ENCODE data around the gene FGD1. TPM values are rescaled to one million over a fixed set of nuclear protein-coding genes. Genes with fewer than 3 reads are reported as not detected.

The FGD1 gene
- total RNA-seq, 3 donors from 2014 or later (not counting 1 experiment from before 2014, with no cell fraction given), result 0.07 TPM; not detected in 2

GRCh38 chrX:54411732-54412131 lies 84.3 kb downstream of the FGD1 start:
- ATAC-seq, result no peak
- no peaks in the 10 kb centered on the region for H3K9me3 ChIP-seq (ENCODE audit: control insufficient read depth, insufficient read depth, low read length)
- H3K4me3 ChIP-seq (ENCODE audit: low read length), result no peak overlapping the region
- H3K36me3 Mint-ChIP-seq, result no peaks in the 10 kb centered on the region
- H3K36me3 ChIP-seq (ENCODE audit: control insufficient read depth, insufficient read depth, low read length), result no peaks in the 10 kb centered on the region
- peaks cover 15% of the 10 kb centered on the region for H3K4me1 ChIP-seq (ENCODE audit: control insufficient read depth, insufficient read depth, low read length)
- no peak for TF ChIP-seq CTCF (IDR thresholded peaks at IDR 0.05)
- H3K4me1 Mint-ChIP-seq, result peaks cover 9 to 19% of the 10 kb centered on the region in 2 donors
- H3K9me3 Mint-ChIP-seq, result no peaks in the 10 kb centered on the region
- H3K27ac Mint-ChIP-seq, result no peak overlapping the region
- WGBS (ENCODE audit: insufficient coverage), result no CpG with 5 or more reads among the region's 1 CpG
- no peak for DNase-seq
- intact Hi-C loops (cut with micrococcal nuclease), result no loop called here
- H3K27me3 ChIP-seq (ENCODE audit: control insufficient read depth, insufficient read depth, low read length), result peaks cover 21% of the 10 kb centered on the region
- peaks cover 19 to 27% of the 10 kb centered on the region in 2 donors for H3K27me3 Mint-ChIP-seq (ENCODE audit: low read depth in 2 of 2)
- H3K4me3 Mint-ChIP-seq, result no peak overlapping the region
- H3K27ac ChIP-seq (ENCODE audit: low read length), result no peak overlapping the region

DNA sequence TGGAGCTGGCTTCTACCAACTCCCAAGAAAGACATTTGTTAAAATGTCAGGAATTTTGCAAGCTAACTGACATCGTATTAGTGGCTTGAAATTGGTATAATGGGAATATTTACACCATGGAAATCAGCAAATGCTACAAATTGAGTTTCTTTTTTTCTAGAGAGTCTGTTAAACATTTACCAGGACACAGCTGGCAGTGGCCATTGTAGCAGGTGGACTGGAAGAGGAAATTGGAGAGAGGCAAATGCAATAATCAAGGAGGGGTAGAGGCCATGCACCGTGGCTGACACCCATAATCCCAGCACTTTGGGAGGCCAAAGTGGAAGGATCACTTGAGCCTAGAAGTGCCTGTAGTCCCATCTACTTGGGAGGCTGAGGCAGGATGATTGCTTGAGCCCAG lies 88.8 kb downstream of the FGD1 start:
- no peak for TF ChIP-seq CTCF (IDR thresholded peaks at IDR 0.05)
- Histone ChIP-seq H3K36me3 (ENCODE audit: control insufficient read depth, insufficient read depth, low read length) (no peaks in the 10 kb centered on the region), H3K27me3 (ENCODE audit: control insufficient read depth, insufficient read depth, low read length) (peaks cover 13% of the 10 kb centered on the region), H3K4me1 (ENCODE audit: control insufficient read depth, insufficient read depth, low read length) (peaks cover 11% of the 10 kb centered on the region), H3K27ac (ENCODE audit: low read length) (no peak overlapping the region), H3K9me3 (ENCODE audit: control insufficient read depth, insufficient read depth, low read length) (no peaks in the 10 kb centered on the region), H3K4me3 (ENCODE audit: low read length) (no peak overlapping the region)
- intact Hi-C loops (cut with micrococcal nuclease), result no loop called here
- Mint-ChIP-seq H3K4me3 (no peak overlapping the region), H3K36me3 (no peaks in the 10 kb centered on the region), H3K9me3 (no peaks in the 10 kb centered on the region), H3K27me3 (ENCODE audit: low read depth in 2 of 2) (peaks cover 21 to 38% of the 10 kb centered on the region in 2 donors), H3K4me1 (peaks cover 4 to 15% of the 10 kb centered on the region in 2 donors), H3K27ac (no peak overlapping the region)
- ATAC-seq, result no peak
- no peak for DNase-seq
- WGBS (ENCODE audit: insufficient coverage), result 91% methylated on average over 2 of the region's 2 CpGs

- Mint-ChIP-seq H3K9me3 (no peaks in the 10 kb centered on the region), H3K4me3 (no peak overlapping the region)
These were observed 98.9 kb downstream of the FGD1 start for GRCh38 chrX:54397113-54397512.

More at GRCh38 chrX:54397113-54397512, 98.9 kb downstream of the FGD1 start:
- DNase-seq (no peak), ATAC-seq (no peak)
- no peak for TF ChIP-seq CTCF (IDR thresholded peaks at IDR 0.05)
- H3K27me3 Mint-ChIP-seq (ENCODE audit: low read depth in 2 of 2), result peaks cover 8 to 9% of the 10 kb centered on the region in 2 donors
- H3K4me3 ChIP-seq (ENCODE audit: low read length), result no peak overlapping the region
- no peak overlapping the region for H3K27ac Mint-ChIP-seq
- intact Hi-C loops (cut with micrococcal nuclease), result no loop called here
- H3K36me3 Mint-ChIP-seq, result no peaks in the 10 kb centered on the region
- H3K4me1 ChIP-seq (ENCODE audit: control insufficient read depth, insufficient read depth, low read length), result no peaks in the 10 kb centered on the region
- H3K36me3 ChIP-seq (ENCODE audit: control insufficient read depth, insufficient read depth, low read length), result no peaks in the 10 kb centered on the region
- H3K27me3 ChIP-seq (ENCODE audit: control insufficient read depth, insufficient read depth, low read length), result no peaks in the 10 kb centered on the region
- no peaks in the 10 kb centered on the region for H3K9me3 ChIP-seq (ENCODE audit: control insufficient read depth, insufficient read depth, low read length)
- no peak overlapping the region for H3K27ac ChIP-seq (ENCODE audit: low read length)
- 90% methylated on average over 1 of the region's 1 CpG for WGBS (ENCODE audit: insufficient coverage)
- H3K4me1 Mint-ChIP-seq, result no peaks in the 10 kb centered on the region

Other genes with a start within 250 kb of the FGD1 start
- gene WNK3, start 138.2 kb downstream of the FGD1 start, total RNA-seq, result under 1 TPM in 2 of 3 donors, not detected in 1; 0.05 to 0.13 TPM
- gene TSR2, start 55.8 kb downstream of the FGD1 start, total RNA-seq, result 10 to 100 TPM; 39.0 to 40.4 (median 40.0) TPM
- gene GNL3L, start 34.0 kb upstream of the FGD1 start, total RNA-seq, result 10 to 100 TPM; 44.5 to 50.0 (median 49.2) TPM

All from natural killer cell (primary cell).